H1 (cell line): Measurements from ENCODE around the gene ZKSCAN1. TPM values are rescaled to one million over a fixed set of nuclear protein-coding genes. Genes with fewer than 3 reads are reported as not detected.

ENCODE experiments used
- polyA plus RNA-seq, 7 experiments: library from polyadenylated mRNA; depleted of rRNA in 3 of 7; stranded (reverse) in 5 of 7; unstranded in 2 of 7; fragments of >200 nt in 5 of 7; fragments of 200-250 nt in 2 of 7; gene quantifications; 1 replicate in 5 of 7; 2 replicates in 1 of 7; 4 replicates in 1 of 7; pipeline versions ENCODE4 v1.2.1 to v1.2.3, GENCODE V29; 2011 to 2013; ENCODE audit warnings: missing spikeins in 2 of 7, mixed read lengths in 2 of 7
- total RNA-seq: library from RNA; stranded (reverse); fragmentation: NEBNext Ultra II Directional; extraction: Animal tissue kit (Norgen Biotek cat#: 25700); gene quantifications from 2 replicates; pipeline ENCODE4 v1.2.1, GENCODE V29; 2021
- TF ChIP-seq, protein P1 (sequence below): fragments of 300-600 bp; sonication (generic); IDR thresholded peaks from 2 replicates; pipeline ENCODE4 v1.7.1; 2012; ENCODE audit warnings: low read length, moderate library complexity, mild to moderate bottlenecking, inconsistent platforms; ENCODE audit not compliant: insufficient replicate concordance

ZKSCAN1 gene
- total and polyA plus RNA-seq, 2 of the 8 experiments (the other 6 are each of a cell fraction or from before 2014, with no cell fraction given): 8.2 to 40.6 TPM

DNA sequence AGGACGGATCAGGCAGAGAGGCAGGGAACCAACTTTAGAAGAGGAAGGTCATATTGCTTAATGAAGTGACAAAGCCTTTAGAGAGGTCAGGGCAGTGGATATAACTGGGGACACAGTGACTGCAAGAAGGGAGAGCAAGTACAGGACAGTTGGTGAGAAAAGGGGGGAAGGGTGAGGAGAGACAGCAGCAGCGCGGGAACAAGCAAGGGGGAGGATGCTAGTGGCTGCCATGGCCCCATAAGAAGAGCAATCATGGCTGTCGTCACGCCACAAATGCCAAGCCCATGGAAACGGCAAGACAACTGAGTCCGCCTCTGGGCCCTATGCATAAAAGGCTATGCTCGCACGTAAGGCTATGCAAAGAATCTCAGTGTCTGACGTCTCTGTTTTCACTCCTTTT is 57.1 kb downstream of the ZKSCAN1 start (continued):
- TF ChIP-seq, protein P1, sequence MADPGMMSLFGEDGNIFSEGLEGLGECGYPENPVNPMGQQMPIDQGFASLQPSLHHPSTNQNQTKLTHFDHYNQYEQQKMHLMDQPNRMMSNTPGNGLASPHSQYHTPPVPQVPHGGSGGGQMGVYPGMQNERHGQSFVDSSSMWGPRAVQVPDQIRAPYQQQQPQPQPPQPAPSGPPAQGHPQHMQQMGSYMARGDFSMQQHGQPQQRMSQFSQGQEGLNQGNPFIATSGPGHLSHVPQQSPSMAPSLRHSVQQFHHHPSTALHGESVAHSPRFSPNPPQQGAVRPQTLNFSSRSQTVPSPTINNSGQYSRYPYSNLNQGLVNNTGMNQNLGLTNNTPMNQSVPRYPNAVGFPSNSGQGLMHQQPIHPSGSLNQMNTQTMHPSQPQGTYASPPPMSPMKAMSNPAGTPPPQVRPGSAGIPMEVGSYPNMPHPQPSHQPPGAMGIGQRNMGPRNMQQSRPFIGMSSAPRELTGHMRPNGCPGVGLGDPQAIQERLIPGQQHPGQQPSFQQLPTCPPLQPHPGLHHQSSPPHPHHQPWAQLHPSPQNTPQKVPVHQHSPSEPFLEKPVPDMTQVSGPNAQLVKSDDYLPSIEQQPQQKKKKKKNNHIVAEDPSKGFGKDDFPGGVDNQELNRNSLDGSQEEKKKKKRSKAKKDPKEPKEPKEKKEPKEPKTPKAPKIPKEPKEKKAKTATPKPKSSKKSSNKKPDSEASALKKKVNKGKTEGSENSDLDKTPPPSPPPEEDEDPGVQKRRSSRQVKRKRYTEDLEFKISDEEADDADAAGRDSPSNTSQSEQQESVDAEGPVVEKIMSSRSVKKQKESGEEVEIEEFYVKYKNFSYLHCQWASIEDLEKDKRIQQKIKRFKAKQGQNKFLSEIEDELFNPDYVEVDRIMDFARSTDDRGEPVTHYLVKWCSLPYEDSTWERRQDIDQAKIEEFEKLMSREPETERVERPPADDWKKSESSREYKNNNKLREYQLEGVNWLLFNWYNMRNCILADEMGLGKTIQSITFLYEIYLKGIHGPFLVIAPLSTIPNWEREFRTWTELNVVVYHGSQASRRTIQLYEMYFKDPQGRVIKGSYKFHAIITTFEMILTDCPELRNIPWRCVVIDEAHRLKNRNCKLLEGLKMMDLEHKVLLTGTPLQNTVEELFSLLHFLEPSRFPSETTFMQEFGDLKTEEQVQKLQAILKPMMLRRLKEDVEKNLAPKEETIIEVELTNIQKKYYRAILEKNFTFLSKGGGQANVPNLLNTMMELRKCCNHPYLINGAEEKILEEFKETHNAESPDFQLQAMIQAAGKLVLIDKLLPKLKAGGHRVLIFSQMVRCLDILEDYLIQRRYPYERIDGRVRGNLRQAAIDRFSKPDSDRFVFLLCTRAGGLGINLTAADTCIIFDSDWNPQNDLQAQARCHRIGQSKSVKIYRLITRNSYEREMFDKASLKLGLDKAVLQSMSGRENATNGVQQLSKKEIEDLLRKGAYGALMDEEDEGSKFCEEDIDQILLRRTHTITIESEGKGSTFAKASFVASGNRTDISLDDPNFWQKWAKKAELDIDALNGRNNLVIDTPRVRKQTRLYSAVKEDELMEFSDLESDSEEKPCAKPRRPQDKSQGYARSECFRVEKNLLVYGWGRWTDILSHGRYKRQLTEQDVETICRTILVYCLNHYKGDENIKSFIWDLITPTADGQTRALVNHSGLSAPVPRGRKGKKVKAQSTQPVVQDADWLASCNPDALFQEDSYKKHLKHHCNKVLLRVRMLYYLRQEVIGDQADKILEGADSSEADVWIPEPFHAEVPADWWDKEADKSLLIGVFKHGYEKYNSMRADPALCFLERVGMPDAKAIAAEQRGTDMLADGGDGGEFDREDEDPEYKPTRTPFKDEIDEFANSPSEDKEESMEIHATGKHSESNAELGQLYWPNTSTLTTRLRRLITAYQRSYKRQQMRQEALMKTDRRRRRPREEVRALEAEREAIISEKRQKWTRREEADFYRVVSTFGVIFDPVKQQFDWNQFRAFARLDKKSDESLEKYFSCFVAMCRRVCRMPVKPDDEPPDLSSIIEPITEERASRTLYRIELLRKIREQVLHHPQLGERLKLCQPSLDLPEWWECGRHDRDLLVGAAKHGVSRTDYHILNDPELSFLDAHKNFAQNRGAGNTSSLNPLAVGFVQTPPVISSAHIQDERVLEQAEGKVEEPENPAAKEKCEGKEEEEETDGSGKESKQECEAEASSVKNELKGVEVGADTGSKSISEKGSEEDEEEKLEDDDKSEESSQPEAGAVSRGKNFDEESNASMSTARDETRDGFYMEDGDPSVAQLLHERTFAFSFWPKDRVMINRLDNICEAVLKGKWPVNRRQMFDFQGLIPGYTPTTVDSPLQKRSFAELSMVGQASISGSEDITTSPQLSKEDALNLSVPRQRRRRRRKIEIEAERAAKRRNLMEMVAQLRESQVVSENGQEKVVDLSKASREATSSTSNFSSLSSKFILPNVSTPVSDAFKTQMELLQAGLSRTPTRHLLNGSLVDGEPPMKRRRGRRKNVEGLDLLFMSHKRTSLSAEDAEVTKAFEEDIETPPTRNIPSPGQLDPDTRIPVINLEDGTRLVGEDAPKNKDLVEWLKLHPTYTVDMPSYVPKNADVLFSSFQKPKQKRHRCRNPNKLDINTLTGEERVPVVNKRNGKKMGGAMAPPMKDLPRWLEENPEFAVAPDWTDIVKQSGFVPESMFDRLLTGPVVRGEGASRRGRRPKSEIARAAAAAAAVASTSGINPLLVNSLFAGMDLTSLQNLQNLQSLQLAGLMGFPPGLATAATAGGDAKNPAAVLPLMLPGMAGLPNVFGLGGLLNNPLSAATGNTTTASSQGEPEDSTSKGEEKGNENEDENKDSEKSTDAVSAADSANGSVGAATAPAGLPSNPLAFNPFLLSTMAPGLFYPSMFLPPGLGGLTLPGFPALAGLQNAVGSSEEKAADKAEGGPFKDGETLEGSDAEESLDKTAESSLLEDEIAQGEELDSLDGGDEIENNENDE: no peak
